HG02759 (cell line): ENCODE results near the gene RIF1.
"Not testable (repeated sequence)": the region's sequence is repeated elsewhere in the genome, so short reads cannot be mapped to it uniquely, and the experiment has no call there.

Source experiments
- ATAC-seq: cut with Tn5 transposase; IDR thresholded peaks from one replicate; pipeline ENCODE4 v1.9.1; 2021; ENCODE audit warnings: mild to moderate bottlenecking, moderate library complexity; ENCODE audit not compliant: unreplicated experiment

Gene RIF1

GRCh38 chr2:151421681-151422080 lies 12.0 kb downstream of the RIF1 start:
- not testable (repeated sequence) for ATAC-seq

- ATAC-seq: peak; percentile 78
These were observed 13.3 kb downstream of the RIF1 start for GRCh38 chr2:151422917-151423439.

GRCh38 chr2:151423760-151424159 lies 14.1 kb downstream of the RIF1 start:
- ATAC-seq: no peak

- no peak for ATAC-seq
These were observed 27.9 kb downstream of the RIF1 start for GRCh38 chr2:151437630-151438029.

GRCh38 chr2:151438506-151438905 lies 28.8 kb downstream of the RIF1 start:
- ATAC-seq: no peak

- no peak for ATAC-seq
These were observed 29.4 kb downstream of the RIF1 start for GRCh38 chr2:151439127-151439526.

- ATAC-seq: no peak
These were observed 49.7 kb downstream of the RIF1 start for GRCh38 chr2:151459358-151459757.

- no peak for ATAC-seq
These were observed 56.1 kb downstream of the RIF1 start for GRCh38 chr2:151465771-151466170.

- no peak for ATAC-seq
These were observed 60.9 kb downstream of the RIF1 start for GRCh38 chr2:151470556-151470955.

GRCh38 chr2:151472966-151473365 lies 63.3 kb downstream of the RIF1 start:
- ATAC-seq: no peak

GRCh38 chr2:151475071-151475470 lies 65.4 kb downstream of the RIF1 start:
- no peak for ATAC-seq

GRCh38 chr2:151476287-151476686 lies 66.6 kb downstream of the RIF1 start:
- ATAC-seq: no peak

- ATAC-seq: no peak
These were observed 68.3 kb downstream of the RIF1 start for GRCh38 chr2:151478011-151478410.

GRCh38 chr2:151481744-151482143 lies 72.0 kb downstream of the RIF1 start:
- ATAC-seq: no peak

GRCh38 chr2:151482171-151482725 lies 72.5 kb downstream of the RIF1 start:
- ATAC-seq: no peak

GRCh38 chr2:151483546-151483945 lies 73.8 kb downstream of the RIF1 start:
- no peak for ATAC-seq

- ATAC-seq: no peak
These were observed 74.4 kb downstream of the RIF1 start for GRCh38 chr2:151484100-151484499.

GRCh38 chr2:151486053-151486452 lies 76.4 kb downstream of the RIF1 start:
- ATAC-seq: no peak

GRCh38 chr2:151490276-151490675 lies 80.6 kb downstream of the RIF1 start:
- ATAC-seq: no peak

GRCh38 chr2:151491496-151491895 lies 81.8 kb downstream of the RIF1 start:
- no peak for ATAC-seq

GRCh38 chr2:151498178-151498577 lies 88.5 kb downstream of the RIF1 start:
- ATAC-seq: no peak

- ATAC-seq: no peak
These were observed 96.5 kb downstream of the RIF1 start for GRCh38 chr2:151506170-151506569.

- no peak for ATAC-seq
These were observed 98.8 kb downstream of the RIF1 start for GRCh38 chr2:151508519-151508918.
